ENCODE data around the gene CSNK1A1. TPM values are rescaled to one million over a fixed set of nuclear protein-coding genes. Genes with fewer than 3 reads are reported as not detected.
A peak's percentile ranks its signal among the peaks of the same experiment; 100 is the strongest.
"Not testable (repeated sequence)": the region's sequence is repeated elsewhere in the genome, so short reads cannot be mapped to it uniquely, and the experiment has no call there.

The CSNK1A1 gene
- 222 and 250 TPM in 2 replicates for total RNA-seq (2014; rRNA removed; shearing (Covaris generic))

- peak; percentile 99 for DNase-seq (ENCODE audit: low spot score)
These were observed at the start of gene CSNK1A1 for GRCh38 chr5:149551227-149552037. Gene CSNK1A1, minus strand, starts transcription at chr5:149551439. Its CDS starts 475 bp downstream, at chr5:149550964.

GRCh38 chr5:149600932-149601331, 49.7 kb upstream of the CSNK1A1 start:
- DNase-seq (ENCODE audit: low spot score): no peak

- DNase-seq (ENCODE audit: low spot score): no peak
These were observed 48.1 kb upstream of the CSNK1A1 start for GRCh38 chr5:149599375-149599774.

DNA sequence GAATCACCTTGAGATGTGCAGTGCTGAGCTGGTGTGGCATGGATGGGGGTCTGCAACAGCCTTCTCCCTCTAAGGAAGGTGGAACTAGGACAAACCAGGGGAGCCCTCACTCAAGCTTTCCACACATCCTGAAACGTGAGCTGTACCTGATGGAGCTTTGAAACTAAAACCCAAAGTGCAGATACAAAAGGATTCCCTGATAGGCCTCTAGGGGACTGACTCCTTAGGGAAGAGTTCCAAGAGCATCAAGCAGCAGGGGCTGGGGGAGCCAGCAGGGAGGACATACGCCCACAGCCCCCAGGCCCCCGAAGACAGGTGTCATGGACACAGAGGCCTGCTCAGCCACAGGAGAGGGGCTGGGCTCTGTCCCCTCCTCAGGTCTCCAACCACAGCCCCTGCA, 47.7 kb upstream of the CSNK1A1 start:
- DNase-seq (ENCODE audit: low spot score): no peak

DNA sequence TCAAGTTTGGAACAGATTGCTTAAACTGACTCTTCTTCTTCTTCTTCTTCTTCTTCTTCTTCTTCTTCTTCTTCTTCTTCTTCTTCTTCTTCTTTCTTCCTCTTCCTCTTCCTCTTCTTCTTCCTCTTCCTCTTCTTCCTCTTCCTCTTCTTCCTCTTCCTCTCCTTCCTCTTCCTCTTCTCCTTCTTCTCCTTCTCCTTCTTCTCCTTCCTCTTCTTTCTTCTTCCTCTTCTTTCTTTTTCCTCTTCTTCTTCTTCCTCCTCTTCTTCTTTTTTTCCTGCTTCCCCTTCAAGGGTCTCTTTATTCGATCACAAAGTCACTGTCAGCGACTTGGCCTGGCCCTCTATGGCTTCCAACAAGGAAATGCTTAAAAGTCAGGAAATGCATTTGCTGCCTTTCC, 47.0 kb upstream of the CSNK1A1 start:
- DNase-seq (ENCODE audit: low spot score): not testable (repeated sequence)

DNA sequence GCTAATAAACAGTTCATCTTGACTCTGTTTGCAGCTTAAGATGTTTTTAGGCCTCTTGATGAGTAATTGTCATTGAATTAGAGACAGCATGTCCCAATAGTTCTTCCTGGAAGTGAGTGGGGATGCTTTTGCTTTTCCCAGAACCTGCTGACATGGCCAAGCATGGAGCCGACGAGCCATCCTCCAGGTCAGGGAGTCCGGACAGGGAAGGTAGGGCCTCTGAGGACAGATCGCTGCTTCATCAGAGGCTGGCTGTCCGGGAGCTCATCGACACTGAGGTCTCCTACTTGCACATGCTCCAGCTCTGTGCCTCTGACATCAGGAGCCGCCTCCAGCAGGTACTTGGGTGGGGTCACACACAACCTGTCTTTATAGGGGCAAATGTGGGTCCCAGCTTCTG, 46.4 kb upstream of the CSNK1A1 start:
- DNase-seq (ENCODE audit: low spot score): no peak

- no peak for DNase-seq (ENCODE audit: low spot score)
These were observed 45.5 kb upstream of the CSNK1A1 start for GRCh38 chr5:149596712-149597111.

- DNase-seq (ENCODE audit: low spot score): not testable (repeated sequence)
These were observed 43.9 kb upstream of the CSNK1A1 start for GRCh38 chr5:149595105-149595504.

DNA sequence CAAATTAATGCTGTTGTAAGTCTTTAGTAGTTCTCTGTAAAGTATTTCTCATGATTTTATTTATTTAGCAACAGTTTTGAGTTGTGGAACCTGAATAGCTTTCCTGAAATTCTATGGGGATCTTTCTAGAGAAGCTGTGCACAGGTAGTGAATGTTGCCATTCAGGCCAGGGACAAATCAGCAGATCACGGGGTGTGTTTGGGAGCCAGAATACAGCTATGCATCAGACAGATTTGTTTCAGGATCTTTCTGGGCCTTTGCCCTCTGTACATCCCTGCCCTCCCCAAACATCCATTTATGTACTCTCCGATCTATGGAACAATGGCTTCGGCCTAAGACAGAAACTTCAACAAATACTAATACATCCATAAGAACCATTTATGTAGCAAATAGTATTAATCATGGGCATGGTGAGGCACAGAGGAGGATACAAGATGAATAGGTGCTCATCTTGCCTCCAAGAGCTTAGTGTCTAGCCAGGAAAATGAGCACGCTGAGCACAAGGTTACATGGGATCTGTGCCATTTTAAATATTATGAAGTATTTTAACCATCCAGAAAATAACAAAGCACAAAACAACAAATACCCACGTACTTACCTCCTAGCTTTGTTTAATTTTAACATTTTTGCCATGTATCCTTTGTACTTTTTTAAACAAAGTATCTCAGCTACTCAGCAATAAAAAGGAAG, 43.1 kb upstream of the CSNK1A1 start:
- no peak for DNase-seq (ENCODE audit: low spot score)

GRCh38 chr5:149593370-149593769, 42.1 kb upstream of the CSNK1A1 start:
- no peak for DNase-seq (ENCODE audit: low spot score)

GRCh38 chr5:149588936-149589335, 37.7 kb upstream of the CSNK1A1 start:
- DNase-seq (ENCODE audit: low spot score): no peak

GRCh38 chr5:149586708-149587318, 35.6 kb upstream of the CSNK1A1 start:
- DNase-seq (ENCODE audit: low spot score): no peak

- no peak for DNase-seq (ENCODE audit: low spot score)
These were observed 34.7 kb upstream of the CSNK1A1 start for GRCh38 chr5:149585910-149586309.

DNA sequence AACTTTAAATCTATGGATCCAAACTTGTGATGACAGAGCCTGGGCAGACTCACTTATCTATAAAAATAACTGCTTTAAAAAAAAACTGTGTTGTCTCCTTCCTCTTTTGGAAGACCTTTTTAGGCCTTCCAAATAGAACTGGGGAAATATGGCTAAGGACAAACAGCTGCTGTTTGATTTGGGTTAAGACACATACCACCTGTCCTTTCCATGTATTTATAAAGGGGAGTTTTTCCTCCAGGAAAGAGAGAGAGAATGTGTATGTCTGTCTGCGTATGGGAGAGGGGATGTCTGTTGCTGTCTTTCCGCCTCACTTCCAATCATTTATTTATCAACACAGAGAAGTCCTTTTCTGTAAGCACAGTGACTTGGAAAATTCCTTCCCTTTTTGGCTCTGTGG, 32.9 kb upstream of the CSNK1A1 start:
- DNase-seq (ENCODE audit: low spot score): no peak

DNA sequence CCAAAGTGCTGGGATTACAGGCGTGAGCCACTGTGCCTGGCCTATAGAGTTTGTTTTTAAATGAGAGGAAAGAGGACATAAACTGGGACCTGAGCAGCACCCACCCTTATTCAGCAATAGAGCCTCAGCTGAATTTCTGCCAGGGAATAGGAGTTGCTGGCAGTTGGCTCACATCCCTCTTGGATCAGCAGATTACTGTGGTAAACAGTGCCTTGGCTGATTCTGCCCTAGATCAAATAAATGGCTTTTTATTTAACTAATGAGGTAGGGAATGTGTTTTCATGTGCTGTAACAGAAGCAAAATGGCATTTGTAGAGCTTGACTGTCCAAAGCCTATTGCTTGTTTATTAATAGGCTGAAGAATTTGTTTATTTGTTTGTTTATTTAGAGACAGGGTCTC, 32.2 kb upstream of the CSNK1A1 start:
- DNase-seq (ENCODE audit: low spot score): peak; percentile 33

DNA sequence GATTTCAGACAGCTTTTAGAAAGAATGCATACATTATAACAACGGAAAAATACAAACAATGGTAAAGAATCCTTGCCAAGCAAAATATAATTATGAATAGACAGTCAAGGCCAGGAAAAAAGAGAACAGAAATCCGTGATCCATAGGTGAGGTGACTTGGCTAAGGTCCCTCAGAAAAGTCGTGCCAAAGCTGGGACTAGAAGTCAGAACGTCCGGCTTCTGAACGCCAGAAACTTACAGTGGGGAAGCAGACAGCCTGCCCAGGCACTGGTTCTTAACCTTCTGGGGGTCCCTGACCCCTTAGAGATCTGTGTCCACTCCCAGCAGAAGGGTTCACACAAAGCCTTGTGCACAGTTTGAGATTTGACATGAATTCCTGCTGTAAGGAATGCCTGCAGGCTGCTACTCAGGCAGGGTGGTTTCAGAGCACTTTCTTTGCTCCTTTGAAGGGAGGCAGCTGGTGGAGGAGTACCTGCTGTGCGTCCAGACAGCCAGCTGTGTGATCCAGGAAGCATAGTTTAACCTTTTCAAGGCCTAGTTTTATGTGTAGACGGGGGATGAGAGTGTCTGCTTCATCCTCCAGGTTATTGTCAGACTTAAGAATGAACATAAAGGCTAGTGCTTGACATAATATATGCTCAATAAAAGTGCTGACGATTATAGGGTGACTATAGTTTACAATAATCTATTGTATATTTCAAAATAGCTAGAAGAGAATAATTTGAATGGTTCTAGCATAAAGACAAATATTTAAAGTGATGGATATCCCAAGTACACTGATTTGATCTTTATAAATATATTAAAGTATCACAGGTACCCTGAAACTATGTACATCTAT, 30.9 kb upstream of the CSNK1A1 start:
- DNase-seq (ENCODE audit: low spot score): peak; percentile 29

DNA sequence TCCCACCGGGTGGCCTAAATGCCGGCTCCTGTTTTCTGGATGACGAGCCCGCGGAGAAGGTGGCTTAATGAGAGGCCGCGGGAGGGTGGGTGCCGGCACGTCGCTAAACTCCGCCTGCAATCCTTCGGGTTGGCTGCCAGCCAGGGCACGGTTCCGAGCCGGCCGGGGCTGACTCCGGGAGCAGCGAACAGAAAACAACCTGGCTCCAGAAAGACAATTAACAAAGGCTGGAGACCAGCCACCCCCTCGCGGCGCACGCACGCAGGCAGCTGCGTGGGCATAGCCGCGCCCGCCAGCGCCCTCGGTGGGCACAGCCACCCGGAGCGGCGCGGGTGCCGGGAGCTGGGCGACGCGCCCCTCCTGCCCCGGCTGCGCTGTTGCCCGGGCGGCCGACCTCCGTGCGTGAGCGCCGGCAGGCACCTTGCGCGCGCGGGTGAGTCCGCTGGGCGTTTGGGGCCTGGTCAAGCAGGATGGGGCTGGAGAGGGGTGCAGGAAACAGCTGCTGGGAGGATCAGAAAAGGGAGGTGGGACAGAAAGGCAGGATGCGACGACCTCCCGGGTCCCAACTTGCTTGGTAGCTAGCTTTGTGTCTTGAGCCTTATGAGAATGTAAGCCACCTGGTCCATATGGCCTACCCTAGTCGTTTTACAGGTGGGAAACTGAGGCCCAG, 30.1 kb upstream of the CSNK1A1 start, which contains the start of gene ARHGEF37:
Gene ARHGEF37, plus strand, starts transcription at position 307 of the 670 bp plus-strand sequence. CDS start 16,272 bp downstream, outside the sequence.
- peak; percentile 27 for DNase-seq (ENCODE audit: low spot score)

DNA sequence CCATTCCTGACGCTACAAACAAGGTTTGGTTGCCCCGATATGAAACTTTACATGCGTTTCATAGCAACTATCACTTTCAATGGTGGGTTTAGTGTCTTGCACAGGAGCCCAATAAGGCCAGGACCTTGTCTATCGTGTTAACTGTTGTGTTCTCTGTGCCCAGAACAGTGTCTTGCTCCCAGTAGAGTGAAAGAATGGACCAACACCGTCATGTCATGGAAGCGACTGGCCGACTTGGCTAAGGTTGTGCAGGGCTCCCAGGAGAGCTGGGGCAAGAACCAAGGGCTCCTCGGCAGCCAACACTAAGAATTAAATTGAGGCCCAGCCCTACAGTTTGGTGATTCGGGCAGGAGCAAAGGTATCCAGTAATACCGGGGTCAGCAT, 29.6 kb upstream of the CSNK1A1 start:
- DNase-seq (ENCODE audit: low spot score): no peak

DNA sequence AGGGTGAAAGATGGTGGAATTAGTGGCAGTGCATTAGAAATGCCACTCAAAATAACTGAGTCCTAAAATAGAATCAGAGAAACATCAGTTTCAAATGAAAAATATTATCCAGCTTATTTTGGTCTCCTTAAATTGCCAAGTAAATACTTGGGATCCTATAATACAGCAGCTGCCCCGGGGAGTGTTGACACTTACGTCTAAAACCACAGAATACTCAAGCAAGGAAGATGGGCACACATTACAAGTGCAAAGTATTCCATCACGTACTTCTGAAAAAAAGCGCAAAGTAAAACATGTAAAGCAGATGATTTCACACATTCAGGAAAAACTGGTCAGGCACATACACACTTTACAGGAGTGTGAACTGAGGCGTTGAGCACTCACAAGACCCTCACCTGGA, 27.7 kb upstream of the CSNK1A1 start:
- no peak for DNase-seq (ENCODE audit: low spot score)

DNA sequence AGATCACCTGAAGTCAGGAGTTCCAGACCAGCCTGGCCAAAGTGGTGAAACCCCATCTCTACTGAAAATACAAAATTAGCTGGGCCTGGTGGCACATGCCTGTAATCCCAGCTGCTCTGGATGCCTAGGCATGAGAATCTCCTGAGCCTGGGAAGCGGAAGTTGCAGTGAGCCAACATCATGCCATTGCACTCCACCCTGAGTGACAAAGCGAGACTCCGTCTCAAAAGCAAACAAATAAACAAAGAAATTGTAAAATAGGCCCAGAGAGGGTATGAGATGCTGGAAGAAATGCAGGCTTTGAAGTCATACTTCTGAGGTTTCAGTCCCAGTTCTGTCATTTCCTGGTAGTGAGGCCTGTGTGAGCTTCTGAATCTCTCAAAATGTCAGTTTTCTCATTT, 24.8 kb upstream of the CSNK1A1 start:
- no peak for DNase-seq (ENCODE audit: low spot score)

- DNase-seq (ENCODE audit: low spot score): no peak
These were observed 23.9 kb upstream of the CSNK1A1 start for GRCh38 chr5:149575131-149575530.
